H1 (cell line): ENCODE results near the gene ZMAT5. TPM values are rescaled to one million over a fixed set of nuclear protein-coding genes. Genes with fewer than 3 reads are reported as not detected.
A peak's percentile ranks its signal among the peaks of the same experiment; 100 is the strongest.

Experiments used
- CTCF ChIA-PET: fragments of 300-600 bp; sonication (Branson Sonifier 250); formaldehyde crosslinking; loops from one replicate; lab custom pipeline; 2021; ENCODE audit not compliant: partially characterized antibody; lab: Charles Lee
- POLR2A ChIA-PET: fragments of 300-600 bp; sonication (Branson Sonifier 250); formaldehyde crosslinking; loops from one replicate; lab custom pipeline; 2021; ENCODE audit warnings: inconsistent platforms; ENCODE audit not compliant: partially characterized antibody; lab: Charles Lee
- DNase-seq, 2 experiments: peaks; one replicate each; pipeline versions ENCODE4 v3.0.0 to v3.0.0-alpha.2; 2010 to 2022; ENCODE audit warnings: low spot score in 2 of 2, low read depth in 1 of 2, mixed read lengths in 1 of 2
- FAIRE-seq: peaks from 2 replicates; lab custom pipeline; 2011; peaks lifted over from hg19 to GRCh38; lab: Jason Lieb, UNC
- H2AFZ ChIP-seq: 2 replicates; pipeline ENCODE4 v1.8.1; 2012; ENCODE audit warnings: low read length, inconsistent platforms
- H2AK5ac ChIP-seq: 2 replicates; pipeline ENCODE4 v1.6.1; 2013; ENCODE audit warnings: low read depth, low read length
- H2BK120ac ChIP-seq: replicated peaks from 2 replicates; pipeline ENCODE3; 2013; ENCODE audit warnings: low read depth, low read length, inconsistent platforms
- H2BK12ac ChIP-seq: 2 replicates; pipeline ENCODE4 v1.6.1; 2013; ENCODE audit warnings: low read depth, low read length
- H2BK15ac ChIP-seq: 2 replicates; pipeline ENCODE4 v1.6.1; 2013; ENCODE audit warnings: low read length
- H2BK20ac ChIP-seq: 2 replicates; pipeline ENCODE4 v1.6.1; 2013; ENCODE audit warnings: low read length
- H2BK5ac ChIP-seq: 2 replicates; pipeline ENCODE4 v1.6.1; 2013; ENCODE audit warnings: low read depth, low read length
- H3K14ac ChIP-seq: 2 replicates; pipeline ENCODE4 v1.6.1; 2013; ENCODE audit warnings: inconsistent platforms; ENCODE audit not compliant: insufficient read length
- H3K18ac ChIP-seq: 2 replicates; pipeline ENCODE4 v1.6.1; 2013; ENCODE audit warnings: low read length; ENCODE audit errors: extremely low read depth
- H3K23ac ChIP-seq: 2 replicates; pipeline ENCODE4 v1.6.1; 2013; ENCODE audit warnings: inconsistent platforms; ENCODE audit not compliant: insufficient read length
- H3K23me2 ChIP-seq: 2 replicates; pipeline ENCODE4 v1.6.1; 2013; ENCODE audit warnings: low read depth, low read length
- H3K27ac ChIP-seq: 2 replicates; pipeline ENCODE4 v1.6.1; 2011; ENCODE audit warnings: low read depth, low read length, inconsistent platforms
- H3K27me3 ChIP-seq, 4 experiments: replicated peaks in 1 of 4; 1 replicate in 1 of 4; 2 replicates in 3 of 4; pipeline versions ENCODE4 v1.6.1 to v1.8.1; 2011 to 2013; ENCODE audit warnings: low read length in 3 of 4, mild to moderate bottlenecking in 3 of 4, inconsistent platforms in 2 of 4, mixed read lengths in 2 of 4, moderate library complexity in 1 of 4; ENCODE audit not compliant: control insufficient read depth in 3 of 4, insufficient read depth in 3 of 4; ENCODE audit errors: extremely low read depth in 1 of 4
- H3K36me3 ChIP-seq, 4 experiments: 2 replicates each; pipeline versions ENCODE4 v1.6.1 to v1.8.1; 2011 to 2013; ENCODE audit warnings: mild to moderate bottlenecking in 4 of 4, low read length in 3 of 4, moderate library complexity in 2 of 4, control low read depth in 1 of 4, inconsistent platforms in 1 of 4; ENCODE audit not compliant: insufficient read depth in 4 of 4, control insufficient read depth in 2 of 4
- H3K4ac ChIP-seq: replicated peaks from 2 replicates; pipeline ENCODE3; 2013; ENCODE audit warnings: low read length, low read depth, mixed read lengths, inconsistent platforms; ENCODE audit not compliant: insufficient read length
- H3K4me1 ChIP-seq, 4 experiments: replicated peaks in 1 of 4; 1 replicate in 1 of 4; 2 replicates in 3 of 4; pipeline versions ENCODE4 v1.6.1 to v1.8.1; 2011 to 2013; ENCODE audit warnings: low read length in 3 of 4, inconsistent platforms in 2 of 4, mixed read lengths in 1 of 4; ENCODE audit not compliant: insufficient read depth in 4 of 4, control insufficient read depth in 3 of 4
- H3K4me2 ChIP-seq, 2 experiments: 2 replicates each; pipeline versions ENCODE4 v1.6.1 to v1.8.1; 2011 to 2013; ENCODE audit warnings: low read depth in 2 of 2, low read length in 2 of 2, control low read depth in 1 of 2, inconsistent platforms in 1 of 2, mild to moderate bottlenecking in 1 of 2; ENCODE audit not compliant: insufficient read depth in 1 of 2
- H3K4me3 ChIP-seq, 4 experiments: fragments of 200-600, 300-600 bp in 1 of 4; sonication (generic), shearing (Covaris generic), sonication (Bioruptor Twin) in 1 of 4; 2 replicates each; pipeline versions ENCODE4 v1.5.1 to v1.8.1; 2011 to 2016; ENCODE audit warnings: low read length in 4 of 4, low read depth in 3 of 4, control low read depth in 2 of 4, inconsistent platforms in 2 of 4, mild to moderate bottlenecking in 2 of 4, mixed read lengths in 1 of 4, moderate library complexity in 1 of 4; ENCODE audit not compliant: insufficient read depth in 2 of 4; ENCODE audit errors: extremely low read depth in 1 of 4
- H3K56ac ChIP-seq: replicated peaks from 2 replicates; pipeline ENCODE3; 2013; ENCODE audit warnings: low read depth, mild to moderate bottlenecking, mixed read lengths, low read length, inconsistent platforms; ENCODE audit not compliant: insufficient read length
- H3K79me1 ChIP-seq: 2 replicates; pipeline ENCODE4 v1.6.1; 2013; ENCODE audit warnings: low read depth, low read length, control low read depth
- H3K79me2 ChIP-seq, 2 experiments: 2 replicates each; pipeline versions ENCODE4 v1.6.1 to v1.8.1; 2012 to 2013; ENCODE audit warnings: low read length in 2 of 2, mild to moderate bottlenecking in 2 of 2, inconsistent platforms in 1 of 2; ENCODE audit not compliant: insufficient read depth in 2 of 2, control insufficient read depth in 1 of 2
- H3K9ac ChIP-seq, 4 experiments: replicated peaks in 1 of 4; 1 replicate in 1 of 4; 2 replicates in 3 of 4; pipeline versions ENCODE4 v1.6.1 to v1.8.1; 2011 to 2013; ENCODE audit warnings: low read depth in 3 of 4, low read length in 3 of 4, control low read depth in 2 of 4, mild to moderate bottlenecking in 2 of 4, moderate library complexity in 2 of 4, inconsistent platforms in 1 of 4; ENCODE audit errors: extremely low read depth in 1 of 4
- H3K9me3 ChIP-seq, 2 experiments: 2 replicates each; pipeline versions ENCODE4 v1.6.1 to v1.8.1; 2012 to 2013; ENCODE audit warnings: mild to moderate bottlenecking in 2 of 2, moderate library complexity in 2 of 2, control low read depth in 1 of 2, inconsistent platforms in 1 of 2, low read depth in 1 of 2, low read length in 1 of 2, mixed read lengths in 1 of 2; ENCODE audit not compliant: insufficient read depth in 2 of 2
- H4K20me1 ChIP-seq, 2 experiments: replicated peaks in 1 of 2; 2 replicates each; pipeline versions ENCODE3 to v1.8.1; 2011 to 2013; ENCODE audit warnings: inconsistent platforms in 2 of 2, low read length in 2 of 2, mild to moderate bottlenecking in 1 of 2; ENCODE audit not compliant: insufficient read depth in 2 of 2, control insufficient read depth in 1 of 2
- H4K5ac ChIP-seq: 2 replicates; pipeline ENCODE4 v1.6.1; 2013; ENCODE audit warnings: low read length, low read depth, mixed read lengths, inconsistent platforms; ENCODE audit not compliant: insufficient read length
- H4K8ac ChIP-seq: 2 replicates; pipeline ENCODE4 v1.8.0; 2013; ENCODE audit warnings: mild to moderate bottlenecking, moderate library complexity, low read length, inconsistent platforms; ENCODE audit not compliant: insufficient read depth; ENCODE audit errors: extremely low read depth
- H4K91ac ChIP-seq: replicated peaks from 2 replicates; pipeline ENCODE3; 2013; ENCODE audit warnings: low read length, mixed read lengths, inconsistent platforms; ENCODE audit not compliant: insufficient read length
- EP300 ChIP-seq, 2 experiments: IDR thresholded peaks; 1 replicate in 1 of 2; 2 replicates in 1 of 2; pipeline ENCODE4 v1.6.1; 2011 to 2012; ENCODE audit warnings: low read depth in 2 of 2, low read length in 2 of 2, mild to moderate bottlenecking in 2 of 2, borderline replicate concordance in 1 of 2, inconsistent platforms in 1 of 2, moderate library complexity in 1 of 2
- EZH2 ChIP-seq: fragments of 200-600 bp; sonication (generic); IDR thresholded peaks from 2 replicates; pipeline ENCODE4 v1.7.1; 2012; ENCODE audit warnings: low read depth, mild to moderate bottlenecking, moderate library complexity, low read length, inconsistent platforms; ENCODE audit not compliant: severe bottlenecking
- POLR2AphosphoS5 ChIP-seq: IDR thresholded peaks from 2 replicates; pipeline ENCODE4 v1.6.1; 2011; ENCODE audit warnings: low read depth, low read length
- RNF2 ChIP-seq: fragments of 200-900, 300-1000 bp; sonication (generic); IDR thresholded peaks from 2 replicates; pipeline ENCODE4 v1.7.1; 2016; ENCODE audit warnings: borderline replicate concordance, low read depth, mild to moderate bottlenecking, antibody characterized with exemption, low read length; ENCODE audit not compliant: poor library complexity, severe bottlenecking; ENCODE audit errors: missing control alignments
- SIN3A ChIP-seq, 2 experiments: IDR thresholded peaks in 1 of 2; conservative IDR thresholded peaks in 1 of 2; 2 replicates each; pipeline ENCODE4 v1.6.1; 2011 to 2012; ENCODE audit warnings: low read length in 2 of 2, improper control_type of control experiment in 1 of 2, low read depth in 1 of 2, mild to moderate bottlenecking in 1 of 2
- WGBS, 2 experiments: shearing (Covaris generic) in 1 of 2; methylation state at CpG; one replicate each; pipeline versions ENCODE4 v1.1.6 to v1.1.7; 2013 to 2015; ENCODE audit warnings: low lambda C conversion rate in 2 of 2, mixed read lengths in 2 of 2, inconsistent platforms in 1 of 2, low coverage in 1 of 2, missing lambda C conversion rate in 1 of 2; ENCODE audit not compliant: insufficient replicate concordance in 2 of 2, insufficient coverage in 1 of 2, insufficient read length in 1 of 2; ENCODE audit errors: extremely low coverage in 1 of 2, missing lambda C conversion rate in 1 of 2; 5-methylcytosine and 5-hydroxymethylcytosine counted together
- polyA plus RNA-seq, 7 experiments: library from polyadenylated mRNA; depleted of rRNA in 3 of 7; stranded (reverse) in 5 of 7; unstranded in 2 of 7; fragments of >200 nt in 5 of 7; fragments of 200-250 nt in 2 of 7; gene quantifications; 1 replicate in 5 of 7; 2 replicates in 1 of 7; 4 replicates in 1 of 7; pipeline versions ENCODE4 v1.2.1 to v1.2.3, GENCODE V29; 2011 to 2013; ENCODE audit warnings: missing spikeins in 2 of 7, mixed read lengths in 2 of 7
- total RNA-seq: library from RNA; stranded (reverse); fragmentation: NEBNext Ultra II Directional; extraction: Animal tissue kit (Norgen Biotek cat#: 25700); gene quantifications from 2 replicates; pipeline ENCODE4 v1.2.1, GENCODE V29; 2021
- TF ChIP-seq, protein P1 (sequence below): IDR thresholded peaks from 2 replicates; pipeline ENCODE4 v1.6.1; 2012; ENCODE audit warnings: inconsistent platforms

Gene ZMAT5
- total and polyA plus RNA-seq, 2 of the 8 experiments (the other 6 are each of a cell fraction or from before 2014, with no cell fraction given), result 14.0 to 38.3 TPM

GRCh38 chr22:29692327-29692640, 74.5 kb downstream of the ZMAT5 start:
- Histone ChIP-seq H2BK12ac (peak overlapping the region; percentile 94; the same call in 1 of the 2 replicates), H3K27ac (no peak overlapping the region), H3K4me2 (peak overlapping the region in 1 of 2 experiments; percentile 45; a peak in 2 of 4 replicates), H3K27me3 (no peaks in the 10 kb centered on the region), H2BK20ac (peak overlapping the region; percentile 80), H3K9me3 (no peaks in the 10 kb centered on the region), H4K8ac (no peak overlapping the region), H4K20me1 (peaks cover 0 to 3% of the 10 kb centered on the region in 2 experiments), H3K79me2 (no peaks in the 10 kb centered on the region), H3K36me3 (no peaks in the 10 kb centered on the region; a peak in 1 of 8 replicates), H4K5ac (peak overlapping the region; percentile 39), H2AK5ac (peak overlapping the region; percentile 93; the same call in 1 of the 2 replicates), H3K4ac (peak overlapping the region; percentile 41), H3K4me1 (peaks cover 12 to 41% (median 28%) of the 10 kb centered on the region in 4 experiments), H3K14ac (no peak overlapping the region), H3K23me2 (no peaks in the 10 kb centered on the region), H4K91ac (peak overlapping the region; percentile 5), H3K18ac (peak overlapping the region; percentile 97; the same call in 1 of the 2 replicates), H2BK5ac (peak overlapping the region; percentile 60; the same call in 1 of the 2 replicates), H2AFZ (no peak overlapping the region), H3K79me1 (no peaks in the 10 kb centered on the region; the same call in 1 of the 2 replicates), H3K56ac (no peak overlapping the region), H3K9ac (no peak overlapping the region), H3K23ac (no peak overlapping the region), H2BK120ac (no peak overlapping the region), H3K4me3 (no peak overlapping the region), H2BK15ac (peak overlapping the region; percentile 92)
- FAIRE-seq (no peak), DNase-seq (no peak)
- ChIA-PET CTCF (interaction anchor here (0.7 to 6.5 kb wide), 8 partner anchors 9 to 396 kb away, joined by 3 to 60 read pairs (median 4); no protein-coding TSS in a partner anchor), POLR2A (interaction anchor here (3.4 kb wide), 1 partner anchor 10 kb away, joined by 13 read pairs; no protein-coding TSS in a partner anchor)
- WGBS, 2 experiments, result 93% methylated on average over 4 of the region's 4 CpGs; no CpG with 5 or more reads in 1 of the 2 experiments
- TF ChIP-seq, protein P1, sequence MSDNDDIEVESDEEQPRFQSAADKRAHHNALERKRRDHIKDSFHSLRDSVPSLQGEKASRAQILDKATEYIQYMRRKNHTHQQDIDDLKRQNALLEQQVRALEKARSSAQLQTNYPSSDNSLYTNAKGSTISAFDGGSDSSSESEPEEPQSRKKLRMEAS, result peak; percentile 51
- TF ChIP-seq EZH2 (no peak), POLR2AphosphoS5 (no peak), RNF2 (no peak), SIN3A (conservative IDR thresholded peaks at IDR 0.05 in 1 of 2, IDR thresholded peaks at IDR 0.05 in 1 of 2; ENCODE audit: low read depth in 1 of 2, low read length in 2 of 2) (no peak), EP300 (IDR thresholded peaks at IDR 0.05; ENCODE audit: borderline replicate concordance in 1 of 2, low read depth in 2 of 2, low read length in 2 of 2) (no peak)
